Kidney glomerular epithelial cell (primary cell): ENCODE measurements around the gene NREP.

ENCODE experiments used
- DNase-seq: peaks from one replicate; lab custom pipeline; 2025; lab: John Stamatoyannopoulos, UW

NREP gene

DNA sequence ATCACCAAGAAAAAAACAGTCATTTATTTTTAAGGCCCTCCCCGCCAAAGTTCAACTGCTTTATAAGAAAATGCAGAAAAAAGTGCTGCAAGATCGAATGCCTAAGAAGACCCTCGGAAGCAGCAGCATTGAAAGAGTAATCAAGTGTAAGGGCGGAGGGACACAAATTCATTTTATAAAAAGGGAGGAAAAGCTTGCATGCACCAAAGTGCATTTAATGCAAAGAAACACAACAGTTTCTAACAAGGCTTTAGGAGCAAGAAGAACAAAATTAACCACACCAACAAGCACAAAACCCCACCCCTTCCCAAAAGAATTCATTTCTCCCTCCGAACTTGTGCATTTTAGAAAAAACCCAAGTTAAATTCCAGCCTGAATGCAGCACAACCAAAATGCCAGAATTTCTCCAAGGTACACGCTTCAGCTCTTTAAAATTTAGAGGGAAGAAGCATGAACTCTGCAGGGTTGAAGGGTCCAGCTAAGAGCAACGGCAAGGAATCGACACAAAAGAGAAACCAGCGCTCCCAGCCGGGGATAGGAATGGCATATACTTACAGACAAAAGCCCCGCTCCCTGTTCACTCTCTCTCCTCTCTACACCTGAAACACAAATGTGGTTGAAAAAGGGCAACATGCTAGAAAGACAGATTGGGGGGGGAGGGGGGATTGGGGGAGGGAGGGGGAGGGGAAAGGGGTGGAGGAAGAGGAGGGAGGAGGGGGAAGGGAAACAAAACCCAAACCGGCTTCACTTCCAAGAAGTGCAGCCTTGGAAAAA lies at the start of gene NREP:
NREP (minus strand) TSS at position 614 of the 774 bp plus-strand sequence. CDS start 1,422 bp downstream, outside the sequence.
- DNase-seq = no peak

DNA sequence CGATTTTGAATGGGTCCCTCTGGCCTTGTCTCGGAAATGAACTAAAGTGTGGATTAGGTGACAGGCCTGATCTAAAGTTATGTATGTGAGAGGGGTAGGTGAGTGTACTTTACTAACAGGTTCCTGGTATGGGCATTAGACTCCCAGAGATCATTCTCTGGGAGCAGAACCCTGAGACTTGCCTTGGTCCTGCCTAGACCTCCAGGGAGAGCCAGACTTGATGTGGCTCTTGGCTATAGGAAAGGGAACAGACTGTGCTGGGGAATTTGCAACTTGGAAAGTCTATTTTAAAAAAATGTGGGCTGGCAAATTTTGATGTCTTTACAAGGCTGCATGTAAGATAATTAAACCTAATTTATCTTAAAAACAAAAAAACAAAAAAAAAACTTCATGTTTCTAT lies 49.8 kb upstream of the NREP start:
- DNase-seq = no peak

- no peak for DNase-seq
Measured at GRCh38 chr5:111806156-111806555, 49.2 kb upstream of the NREP start.

DNA sequence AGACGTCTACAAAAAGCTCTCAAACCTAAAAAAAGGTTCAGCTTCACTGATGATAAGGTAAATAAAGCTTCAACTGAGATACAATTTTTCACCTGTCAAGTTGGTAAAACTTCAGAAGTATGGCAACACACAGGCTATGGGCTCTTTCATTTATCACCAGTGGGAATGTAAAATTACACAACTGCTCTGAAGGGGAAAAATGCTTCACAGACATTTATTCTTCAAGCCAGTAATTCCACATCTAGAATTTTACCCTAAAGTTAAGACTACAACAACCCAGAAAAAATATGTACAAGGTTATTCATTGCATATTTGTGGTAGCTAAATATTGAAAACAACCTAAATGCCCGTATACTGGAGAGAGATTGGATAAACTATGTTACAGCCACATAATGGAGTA lies 48.1 kb upstream of the NREP start:
- DNase-seq = no peak

DNA sequence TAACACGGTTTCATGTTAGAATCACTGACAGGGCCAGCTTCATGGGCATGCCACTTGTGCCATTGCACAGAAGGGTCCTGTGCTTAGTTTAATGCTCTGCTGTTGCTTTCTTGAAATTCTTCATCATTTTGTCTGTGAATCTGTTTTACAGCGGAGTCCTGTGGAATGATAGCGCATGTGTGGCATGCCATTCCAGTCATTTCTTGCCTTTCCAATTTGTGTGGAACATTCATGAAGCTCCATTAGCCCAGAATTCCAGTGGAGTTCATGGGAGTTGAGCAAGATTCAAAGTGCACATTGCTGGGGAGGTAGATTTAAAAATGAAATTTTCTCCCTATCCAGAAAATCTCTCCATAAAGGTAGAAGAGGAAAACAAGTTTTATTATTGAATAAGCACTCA lies 43.4 kb upstream of the NREP start:
- no peak for DNase-seq

- DNase-seq = no peak
Measured at GRCh38 chr5:111795142-111795541, 38.1 kb upstream of the NREP start.

DNA sequence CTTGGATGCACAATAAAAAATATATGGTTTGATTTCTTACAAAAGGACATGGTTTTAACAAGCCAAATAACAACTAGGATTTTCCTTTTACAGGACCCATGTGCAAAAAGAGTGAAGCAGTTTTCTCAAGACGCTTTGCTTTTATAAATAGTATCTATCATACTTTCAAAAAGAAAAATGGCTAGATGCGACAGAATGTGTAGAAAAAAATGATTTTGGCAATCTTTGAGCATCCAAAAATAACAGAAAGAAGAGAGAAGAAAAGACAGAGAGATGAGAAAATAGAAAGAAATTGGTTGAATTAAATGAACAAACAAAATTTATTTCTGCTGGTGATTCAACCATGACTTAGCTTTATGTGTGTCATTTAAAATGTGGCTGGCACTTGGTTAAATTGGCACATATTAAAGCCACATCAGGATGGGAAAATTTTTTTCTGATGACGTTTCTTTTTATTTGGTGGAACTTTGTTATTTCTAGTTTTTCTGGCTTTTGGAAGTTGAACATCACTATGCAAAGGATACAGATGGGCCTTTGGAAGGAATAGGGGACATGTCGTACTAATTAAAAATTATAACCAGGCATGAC lies 35.6 kb upstream of the NREP start:
- DNase-seq = no peak

DNA sequence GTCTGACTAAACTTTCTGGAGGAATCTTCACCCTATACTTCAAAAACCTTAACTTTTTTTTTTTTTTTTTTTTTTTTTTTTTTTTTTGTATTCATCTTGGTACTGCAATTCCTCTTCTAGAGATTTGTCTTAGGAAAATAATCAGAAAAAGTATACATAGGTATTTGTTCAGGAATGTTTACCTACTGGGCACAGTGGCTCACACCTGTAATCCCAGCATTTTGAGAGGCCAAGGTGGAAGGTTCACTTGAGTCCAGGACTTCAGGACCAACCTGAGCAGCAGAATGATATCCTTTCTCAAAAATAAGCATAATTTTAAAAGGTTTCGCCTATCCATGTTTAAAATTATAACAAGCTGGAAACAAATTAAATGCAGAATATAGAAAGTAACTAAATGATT lies 33.3 kb upstream of the NREP start:
- DNase-seq = no peak

DNA sequence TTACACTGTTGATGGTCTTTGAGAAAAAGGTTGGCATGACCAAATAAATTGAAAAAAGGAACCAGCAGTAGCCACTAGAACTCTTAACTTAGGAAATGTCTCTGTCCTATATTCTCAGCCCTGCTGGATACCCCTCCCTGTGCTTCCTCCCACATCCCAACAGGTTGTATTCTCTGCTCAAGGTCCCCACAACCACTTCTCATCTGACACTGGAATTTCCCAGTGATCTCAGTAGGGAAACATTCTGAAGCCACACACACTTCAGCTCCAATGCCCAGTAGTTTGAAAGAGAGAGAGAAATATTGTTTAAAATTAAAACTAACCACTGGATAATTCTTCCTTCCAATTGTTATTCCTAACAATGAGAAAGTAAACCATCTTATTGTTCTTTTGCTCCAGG lies 30.0 kb upstream of the NREP start:
- DNase-seq = peak; percentile 18

DNA sequence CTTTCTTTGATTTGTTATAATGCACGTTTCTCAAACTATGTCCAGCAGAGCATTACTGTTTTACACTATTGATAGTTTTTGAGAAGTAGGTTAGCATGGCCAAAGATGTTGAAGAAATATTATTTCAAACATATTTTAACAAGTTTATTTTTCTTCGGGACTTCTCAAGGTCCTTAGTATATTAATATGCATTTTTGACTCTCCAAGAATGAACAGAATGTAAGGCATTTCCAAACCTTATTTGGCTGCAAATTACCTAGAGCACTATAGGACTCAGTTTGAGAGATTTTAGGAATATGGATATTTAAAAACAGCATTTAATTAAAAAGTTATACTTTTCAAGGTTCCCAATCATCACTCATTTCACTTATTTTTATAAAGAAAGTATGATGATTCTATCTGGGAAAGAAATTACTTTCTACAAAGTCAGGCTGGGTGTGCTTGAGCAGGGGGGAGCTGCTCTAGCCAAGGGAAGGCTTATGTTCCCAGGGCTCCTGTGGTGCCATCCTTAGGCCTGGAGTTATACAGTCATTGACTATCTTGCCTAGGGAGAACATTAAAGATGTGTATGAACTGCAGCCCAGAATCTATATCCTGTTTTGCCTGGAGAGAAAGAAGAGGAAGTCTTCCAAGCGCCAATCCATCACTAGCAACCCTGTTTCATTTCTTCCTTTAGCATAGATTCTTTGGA lies 27.6 kb upstream of the NREP start:
- no peak for DNase-seq

DNA sequence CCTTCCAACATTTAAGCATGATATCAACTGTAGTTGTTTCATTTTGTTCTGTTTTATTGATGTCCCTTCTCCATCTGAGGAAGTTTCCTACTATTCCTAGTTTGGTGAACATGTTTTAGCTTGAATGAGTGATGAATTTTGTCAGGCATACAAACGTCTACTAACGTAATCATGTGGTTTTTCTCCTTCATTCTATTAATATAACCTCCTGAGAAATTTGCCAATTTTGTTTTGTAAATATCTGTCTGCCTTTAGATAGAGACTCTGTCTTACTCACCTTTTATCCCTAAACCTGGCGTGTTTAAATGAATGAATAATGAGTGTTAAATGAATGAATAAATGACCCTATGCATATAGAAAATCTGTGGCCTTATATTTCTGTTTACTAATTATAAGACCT lies 26.5 kb upstream of the NREP start:
- no peak for DNase-seq

- DNase-seq = no peak
Measured at GRCh38 chr5:111782216-111782615, 25.2 kb upstream of the NREP start.

DNA sequence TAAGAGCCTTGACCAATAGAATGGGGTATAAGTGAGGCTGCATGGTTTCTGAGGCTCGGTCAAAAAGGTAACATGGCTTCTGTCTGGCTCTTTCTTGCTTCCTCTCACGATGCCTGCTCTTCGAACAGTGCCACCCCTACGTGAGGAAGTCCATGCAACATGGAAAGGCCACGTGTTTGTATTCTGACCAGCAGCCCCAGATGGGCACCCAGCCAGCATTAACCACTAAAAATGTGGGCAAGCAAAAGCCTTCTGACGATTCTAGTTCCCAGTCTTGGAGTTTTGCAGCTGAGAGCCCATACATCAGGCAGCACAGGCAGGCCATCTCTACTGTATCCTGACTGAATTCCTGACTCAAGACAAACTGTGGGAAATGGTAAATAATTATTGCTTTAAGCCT lies 24.2 kb upstream of the NREP start:
- no peak for DNase-seq

DNA sequence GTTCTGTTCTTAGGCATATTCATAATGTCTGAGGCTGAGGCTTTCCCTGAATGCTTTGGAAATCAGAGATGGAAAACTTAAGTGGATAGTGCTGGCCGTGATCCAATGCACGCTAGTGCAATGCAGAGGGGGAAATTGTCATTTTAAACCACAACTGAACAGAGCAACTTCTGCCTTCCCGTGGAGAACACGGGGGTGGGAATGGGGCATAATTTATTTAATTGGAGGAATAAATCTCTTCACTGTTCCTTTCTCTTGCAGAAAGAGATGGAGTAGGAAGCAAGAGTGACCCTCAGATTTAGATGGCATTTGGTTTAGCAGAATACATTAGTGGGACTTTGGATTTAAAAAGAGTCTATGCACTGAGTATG lies 22.9 kb upstream of the NREP start:
- no peak for DNase-seq

GRCh38 chr5:111779260-111779921 lies 22.4 kb upstream of the NREP start:
- DNase-seq = peak; percentile 10

DNA sequence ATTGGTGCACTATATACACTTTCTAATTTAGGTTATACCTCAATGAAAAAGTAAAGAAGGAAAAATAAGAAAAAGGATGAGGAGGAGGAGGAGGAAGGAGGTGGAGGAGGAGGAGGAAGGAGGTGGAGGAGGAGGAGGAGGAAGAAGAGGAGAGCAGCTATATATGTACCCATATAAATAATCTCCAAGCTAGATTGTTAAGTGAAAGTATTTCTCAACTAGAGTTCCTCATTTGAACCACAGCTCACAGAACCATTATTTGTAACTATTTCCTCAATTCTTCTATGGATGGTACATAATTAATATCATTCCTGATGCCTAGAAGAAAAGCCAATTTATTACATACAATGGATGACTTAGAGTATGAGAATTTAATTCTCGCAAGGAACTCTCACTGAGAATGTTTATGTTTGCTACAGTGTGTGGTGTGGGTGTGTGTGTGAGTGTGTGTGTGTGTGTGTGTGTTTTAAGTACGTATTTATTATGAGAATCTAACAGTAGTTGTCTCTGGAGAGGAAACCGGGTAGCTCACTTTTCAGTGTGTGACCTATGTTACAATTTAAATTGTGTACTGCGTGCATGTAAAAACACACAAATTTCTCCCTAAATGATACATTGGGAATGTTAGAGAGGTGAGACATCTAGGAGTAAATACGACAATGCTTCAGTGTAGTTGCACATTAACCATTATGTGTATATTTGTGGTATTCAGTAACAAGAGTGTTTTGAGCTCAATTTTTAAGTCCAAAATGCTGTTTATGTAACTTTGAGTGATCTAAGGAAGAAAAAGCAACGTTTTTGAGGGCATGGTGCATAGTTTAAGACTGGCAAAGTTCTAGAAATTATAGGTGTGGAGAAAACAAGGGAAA lies 20.2 kb upstream of the NREP start:
- DNase-seq = no peak

DNA sequence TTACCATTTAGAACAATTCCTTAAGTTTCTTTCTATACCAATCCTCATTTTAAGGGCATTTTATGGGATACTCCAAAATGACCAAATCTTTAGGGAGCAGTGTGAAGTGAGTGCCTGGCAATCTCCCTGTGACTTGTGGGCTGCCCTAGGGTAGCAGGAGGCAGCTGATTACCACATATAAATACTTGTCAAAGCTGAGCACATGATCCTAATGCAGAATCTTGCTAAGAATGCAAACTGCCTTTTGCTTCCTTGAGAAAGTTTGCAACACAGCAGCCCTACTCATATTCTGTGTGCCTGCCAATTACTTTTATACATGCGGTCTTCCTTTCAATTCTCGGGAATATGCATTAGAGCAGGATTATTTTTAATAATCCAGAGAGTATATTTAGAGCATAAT lies 18.2 kb upstream of the NREP start:
- DNase-seq = no peak

- no peak for DNase-seq
Measured at GRCh38 chr5:111774525-111774924, 17.5 kb upstream of the NREP start.

DNA sequence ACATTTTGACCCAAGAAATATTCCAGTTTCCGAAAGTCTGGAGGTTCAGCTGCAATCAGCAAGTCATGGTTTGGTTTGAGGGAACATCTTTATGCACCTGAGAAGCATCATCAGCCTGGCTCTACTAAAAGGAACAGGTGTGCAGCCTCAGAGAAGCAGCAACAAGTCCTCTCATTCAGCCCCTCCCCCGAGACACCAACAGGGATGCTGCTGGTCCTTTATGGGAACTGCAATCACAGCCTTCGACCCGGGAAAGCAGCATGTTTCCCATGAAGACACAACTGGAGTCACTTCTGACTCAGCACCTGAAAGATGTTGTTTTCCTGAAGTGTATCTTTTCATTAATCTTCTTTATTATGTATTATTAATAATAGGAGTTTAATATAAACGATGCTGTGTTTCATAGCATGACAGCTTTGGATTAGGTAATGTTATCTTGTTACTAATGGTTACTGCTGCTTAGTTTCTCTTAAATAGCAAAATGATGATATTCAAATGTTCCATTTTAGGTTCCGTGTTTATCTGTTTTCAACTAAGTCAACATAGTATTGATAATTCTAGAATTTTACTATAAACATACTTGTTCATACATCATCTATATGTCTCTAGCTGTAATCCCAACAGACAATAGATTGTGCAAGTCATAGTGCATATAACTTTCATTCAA lies 15.6 kb upstream of the NREP start:
- no peak for DNase-seq

DNA sequence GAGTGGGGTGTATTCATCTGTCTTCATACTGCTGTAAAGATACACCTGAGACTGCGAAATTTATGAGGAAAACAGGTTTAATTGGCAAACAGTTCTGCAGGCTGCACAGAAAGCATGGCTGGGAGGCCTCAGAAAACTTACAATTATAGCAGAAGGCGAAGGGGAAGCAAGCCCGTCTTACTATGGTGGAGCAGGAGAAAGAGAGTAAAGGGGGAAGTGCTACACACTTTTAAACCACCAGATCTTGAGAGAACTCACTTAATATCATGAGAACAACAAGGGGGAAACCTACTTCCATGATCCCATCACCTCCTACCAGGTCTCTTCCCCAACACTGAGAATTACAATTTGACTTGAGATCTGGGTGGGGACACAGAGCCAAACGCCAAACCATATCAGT lies 12.5 kb upstream of the NREP start:
- DNase-seq = no peak
